Mucosa of descending colon (tissue), 3 donors: ENCODE results near the gene IFI27L1. TPM values are rescaled to one million over a fixed set of nuclear protein-coding genes. Genes with fewer than 3 reads are reported as not detected.

Experiments
- ATAC-seq: fragments of 200-7000 bp; cut with Tn5 transposase; one replicate; pipeline ENCODE4 v1.9.1; 2020; ENCODE audit warnings: mild to moderate bottlenecking, moderate library complexity
- DNase-seq, 3 donors: peaks; one replicate each; pipeline ENCODE4 v3.0.0-alpha.2; 2020
- H3K36me3 ChIP-seq: fragments of 200-600 bp; one replicate; pipeline ENCODE4 v1.8.0; 2021; ENCODE audit warnings: low read depth, mild to moderate bottlenecking
- H3K4me1 ChIP-seq: fragments of 200-600 bp; one replicate; pipeline ENCODE4 v1.8.0; 2021; ENCODE audit warnings: low read depth, mild to moderate bottlenecking
- H3K4me3 ChIP-seq: fragments of 200-600 bp; one replicate; pipeline ENCODE4 v1.8.0; 2021; ENCODE audit warnings: mild to moderate bottlenecking
- H3K9me3 ChIP-seq: fragments of 200-600 bp; one replicate; pipeline ENCODE4 v1.8.0; 2021; ENCODE audit warnings: mild to moderate bottlenecking
- CTCF ChIP-seq: fragments of 200-600 bp; IDR thresholded peaks from one replicate; pipeline ENCODE4 v1.8.0; 2022; ENCODE audit warnings: antibody characterized with exemption, mild to moderate bottlenecking
- intact Hi-C, 2 donors: fragments of 100-400 bp; cut with DNase I in 1 of 2; cut with micrococcal nuclease in 1 of 2; formaldehyde crosslinking; loops; one replicate each; pipeline versions ENCODE4 v1.11.0 to v1.11.1; 2022; cut with DNase I, micrococcal nuclease
- total RNA-seq, 3 donors: library from RNA; stranded (reverse); fragmentation: NEBNext Ultra II Directional in 2 of 3; extraction: Animal tissue kit (Norgen Biotek cat#: 25700) in 2 of 3; gene quantifications; one replicate each; pipeline versions ENCODE4 v1.2.1 to v1.2.4, GENCODE V29; 2021 to 2023
- donor health status: DM: no; HTN: no; CAD: no; lungs with moderate emphysema.
- donor health status: DM: no; HTN: no; CAD: no.
- donor health status: DM: no; HTN: yes; CAD: no.

The IFI27L1 gene
- total RNA-seq, 3 donors from 2014 or later, result 19.9 to 29.9 (median 20.6) TPM

GRCh38 chr14:94088516-94088915, 7.4 kb downstream of the IFI27L1 start:
- no peaks in the 10 kb centered on the region for H3K9me3 ChIP-seq
- TF ChIP-seq CTCF, result no peak
- intact Hi-C loops, result no loop called here
- no peak overlapping the region for H3K4me3 ChIP-seq
- H3K4me1 ChIP-seq, result no peaks in the 10 kb centered on the region
- ATAC-seq, result no peak
- no peaks in the 10 kb centered on the region for H3K36me3 ChIP-seq
- DNase-seq, result no peak

- H3K4me1 ChIP-seq, result no peaks in the 10 kb centered on the region
- H3K4me3 ChIP-seq, result no peak overlapping the region
- no peak for TF ChIP-seq CTCF
- intact Hi-C loops, result no loop called here
- no peaks in the 10 kb centered on the region for H3K9me3 ChIP-seq
- H3K36me3 ChIP-seq, result no peaks in the 10 kb centered on the region
- no peak for DNase-seq
- ATAC-seq, result no peak
These were observed 8.4 kb downstream of the IFI27L1 start for GRCh38 chr14:94089479-94089878.

- Histone ChIP-seq H3K4me1 (no peaks in the 10 kb centered on the region), H3K36me3 (no peaks in the 10 kb centered on the region), H3K9me3 (no peaks in the 10 kb centered on the region), H3K4me3 (no peak overlapping the region)
- ATAC-seq, result no peak
- no peak for DNase-seq
- no peak for TF ChIP-seq CTCF
- intact Hi-C loops, result no loop called here
These were observed 12.3 kb downstream of the IFI27L1 start for GRCh38 chr14:94093418-94093817.

- no peak for TF ChIP-seq CTCF
- intact Hi-C loops, result no loop called here
- Histone ChIP-seq H3K4me3 (no peak overlapping the region), H3K4me1 (no peaks in the 10 kb centered on the region), H3K36me3 (no peaks in the 10 kb centered on the region), H3K9me3 (no peaks in the 10 kb centered on the region)
- no peak for DNase-seq
- ATAC-seq, result no peak
These were observed 16.0 kb downstream of the IFI27L1 start for GRCh38 chr14:94097091-94097490.

GRCh38 chr14:94098326-94098992, 17.3 kb downstream of the IFI27L1 start:
- ATAC-seq (no peak), DNase-seq (no peak)
- H3K36me3 ChIP-seq, result no peaks in the 10 kb centered on the region
- no peak overlapping the region for H3K4me3 ChIP-seq
- peaks cover 6% of the 10 kb centered on the region for H3K4me1 ChIP-seq
- H3K9me3 ChIP-seq, result no peaks in the 10 kb centered on the region
- TF ChIP-seq CTCF, result no peak
- intact Hi-C loops, result no loop called here

- intact Hi-C loops, result no loop called here
- ATAC-seq, result no peak
- H3K4me1 ChIP-seq, result peaks cover 8% of the 10 kb centered on the region
- no peaks in the 10 kb centered on the region for H3K9me3 ChIP-seq
- no peak for TF ChIP-seq CTCF
- no peak for DNase-seq
- H3K36me3 ChIP-seq, result no peaks in the 10 kb centered on the region
- H3K4me3 ChIP-seq, result no peak overlapping the region
These were observed 17.9 kb downstream of the IFI27L1 start for GRCh38 chr14:94099006-94099405.
